Stomach (tissue), 4 donors: ENCODE results near the gene PIP5K1B.

ENCODE experiments used
- EP300 ChIP-seq: sonication (generic); formaldehyde crosslinking; IDR thresholded peaks from one replicate; pipeline ENCODE4 v1.6.1; 2017; ENCODE audit warnings: antibody characterized with exemption
- POLR2A ChIP-seq, 4 donors: fragments of 450-650 bp; IDR thresholded peaks; one replicate each; pipeline ENCODE4 v1.6.1; 2016; ENCODE audit warnings: antibody characterized with exemption in 4 of 4, control low read depth in 2 of 4, mild to moderate bottlenecking in 1 of 4, moderate library complexity in 1 of 4
- POLR2AphosphoS5 ChIP-seq, 3 donors: sonication (generic); formaldehyde crosslinking; IDR thresholded peaks; one replicate each; pipeline ENCODE4 v1.6.1; 2016; ENCODE audit warnings: antibody characterized with exemption in 3 of 3
- TF ChIP-seq, protein P1 (sequence below), 7 experiments: fragments of 450-650 bp in 4 of 7; fragments of 200-600 bp in 3 of 7; sonication (generic) in 3 of 7; IDR thresholded peaks; one replicate each; pipeline ENCODE4 v1.5.1; 2016 to 2019; ENCODE audit warnings: antibody characterized with exemption in 7 of 7, control low read depth in 2 of 7, mild to moderate bottlenecking in 1 of 7

DNA sequence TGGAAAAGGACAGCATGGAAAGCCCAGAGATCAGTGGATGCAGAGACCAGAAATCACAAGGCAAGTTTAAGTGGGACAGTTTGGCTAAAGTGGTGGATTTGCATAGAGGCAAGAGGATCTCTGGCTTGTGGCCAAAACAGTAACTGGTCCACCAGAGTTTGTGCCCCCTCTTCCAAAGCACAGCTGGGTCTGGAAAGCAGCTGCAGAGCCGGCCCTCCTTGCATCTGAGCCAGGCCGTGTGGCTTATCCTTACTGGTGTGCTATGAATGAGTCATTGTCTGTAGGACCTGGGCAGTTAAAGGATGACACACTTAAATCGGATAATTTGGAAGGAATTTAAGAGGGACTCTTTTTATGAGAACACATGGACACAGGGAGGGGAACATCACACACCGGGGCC, 146.6 kb downstream of the PIP5K1B start:
- TF ChIP-seq, protein P1, sequence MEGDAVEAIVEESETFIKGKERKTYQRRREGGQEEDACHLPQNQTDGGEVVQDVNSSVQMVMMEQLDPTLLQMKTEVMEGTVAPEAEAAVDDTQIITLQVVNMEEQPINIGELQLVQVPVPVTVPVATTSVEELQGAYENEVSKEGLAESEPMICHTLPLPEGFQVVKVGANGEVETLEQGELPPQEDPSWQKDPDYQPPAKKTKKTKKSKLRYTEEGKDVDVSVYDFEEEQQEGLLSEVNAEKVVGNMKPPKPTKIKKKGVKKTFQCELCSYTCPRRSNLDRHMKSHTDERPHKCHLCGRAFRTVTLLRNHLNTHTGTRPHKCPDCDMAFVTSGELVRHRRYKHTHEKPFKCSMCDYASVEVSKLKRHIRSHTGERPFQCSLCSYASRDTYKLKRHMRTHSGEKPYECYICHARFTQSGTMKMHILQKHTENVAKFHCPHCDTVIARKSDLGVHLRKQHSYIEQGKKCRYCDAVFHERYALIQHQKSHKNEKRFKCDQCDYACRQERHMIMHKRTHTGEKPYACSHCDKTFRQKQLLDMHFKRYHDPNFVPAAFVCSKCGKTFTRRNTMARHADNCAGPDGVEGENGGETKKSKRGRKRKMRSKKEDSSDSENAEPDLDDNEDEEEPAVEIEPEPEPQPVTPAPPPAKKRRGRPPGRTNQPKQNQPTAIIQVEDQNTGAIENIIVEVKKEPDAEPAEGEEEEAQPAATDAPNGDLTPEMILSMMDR (IDR thresholded peaks at IDR 0.05), result no peak
- TF ChIP-seq EP300 (no peak), POLR2A (IDR thresholded peaks at IDR 0.05) (no peak), POLR2AphosphoS5 (IDR thresholded peaks at IDR 0.05) (no peak)
